ENCODE measurements around the gene GLYR1. TPM values are rescaled to one million over a fixed set of nuclear protein-coding genes. Genes with fewer than 3 reads are reported as not detected.

GLYR1 gene
- polyA plus RNA-seq, 1 donor from 2014 or later: 78.6 TPM

DNA sequence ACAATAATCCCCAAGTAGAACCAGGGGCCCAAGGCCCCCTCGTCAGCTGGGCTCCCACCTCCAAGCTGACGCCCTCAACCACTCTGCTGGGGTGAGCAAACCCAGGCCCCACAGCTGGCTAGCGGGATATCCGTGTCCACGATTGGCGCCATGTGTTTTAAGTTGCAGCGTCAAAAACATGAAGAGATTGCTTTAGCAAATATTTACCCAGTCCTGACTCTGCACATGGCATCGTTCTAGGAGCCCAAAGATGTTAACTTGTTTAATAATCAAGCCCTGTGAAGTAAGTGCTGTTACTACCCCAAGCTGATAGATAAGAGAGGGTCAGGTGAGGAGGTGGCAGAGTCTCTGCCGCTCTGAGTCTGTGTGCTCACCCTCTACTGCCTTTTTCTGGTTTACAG is 58.6 kb downstream of the GLYR1 start:
- Histone ChIP-seq H3K27me3 (ENCODE audit: insufficient read depth, low read depth, low read length) (no peaks in the 10 kb centered on the region), H3K36me3 (ENCODE audit: insufficient read depth, low read length) (no peaks in the 10 kb centered on the region), H3K4me3 (ENCODE audit: low read length) (no peak overlapping the region), H3K9ac (ENCODE audit: low read length) (no peak overlapping the region), H2AFZ (ENCODE audit: low read depth, low read length) (no peak overlapping the region), H3K27ac (ENCODE audit: low read length) (no peak overlapping the region), H3K79me2 (replicated peaks; ENCODE audit: insufficient read depth, low read length) (no peaks in the 10 kb centered on the region), H3K4me2 (ENCODE audit: low read length) (no peak overlapping the region), H3F3A (ENCODE audit: insufficient read depth, low read length, poor library complexity, severe bottlenecking) (no peaks in the 10 kb centered on the region), H3K9me2 (ENCODE audit: insufficient read depth, low read length) (no peaks in the 10 kb centered on the region), H3K9me3 (ENCODE audit: low read length) (no peaks in the 10 kb centered on the region), H4K20me1 (ENCODE audit: insufficient read depth) (no peaks in the 10 kb centered on the region)
- TF ChIP-seq EZH2 (IDR thresholded peaks at IDR 0.05; ENCODE audit: borderline replicate concordance, insufficient read depth, low read length, poor library complexity, severe bottlenecking): no peak
- TF ChIP-seq, protein P1, sequence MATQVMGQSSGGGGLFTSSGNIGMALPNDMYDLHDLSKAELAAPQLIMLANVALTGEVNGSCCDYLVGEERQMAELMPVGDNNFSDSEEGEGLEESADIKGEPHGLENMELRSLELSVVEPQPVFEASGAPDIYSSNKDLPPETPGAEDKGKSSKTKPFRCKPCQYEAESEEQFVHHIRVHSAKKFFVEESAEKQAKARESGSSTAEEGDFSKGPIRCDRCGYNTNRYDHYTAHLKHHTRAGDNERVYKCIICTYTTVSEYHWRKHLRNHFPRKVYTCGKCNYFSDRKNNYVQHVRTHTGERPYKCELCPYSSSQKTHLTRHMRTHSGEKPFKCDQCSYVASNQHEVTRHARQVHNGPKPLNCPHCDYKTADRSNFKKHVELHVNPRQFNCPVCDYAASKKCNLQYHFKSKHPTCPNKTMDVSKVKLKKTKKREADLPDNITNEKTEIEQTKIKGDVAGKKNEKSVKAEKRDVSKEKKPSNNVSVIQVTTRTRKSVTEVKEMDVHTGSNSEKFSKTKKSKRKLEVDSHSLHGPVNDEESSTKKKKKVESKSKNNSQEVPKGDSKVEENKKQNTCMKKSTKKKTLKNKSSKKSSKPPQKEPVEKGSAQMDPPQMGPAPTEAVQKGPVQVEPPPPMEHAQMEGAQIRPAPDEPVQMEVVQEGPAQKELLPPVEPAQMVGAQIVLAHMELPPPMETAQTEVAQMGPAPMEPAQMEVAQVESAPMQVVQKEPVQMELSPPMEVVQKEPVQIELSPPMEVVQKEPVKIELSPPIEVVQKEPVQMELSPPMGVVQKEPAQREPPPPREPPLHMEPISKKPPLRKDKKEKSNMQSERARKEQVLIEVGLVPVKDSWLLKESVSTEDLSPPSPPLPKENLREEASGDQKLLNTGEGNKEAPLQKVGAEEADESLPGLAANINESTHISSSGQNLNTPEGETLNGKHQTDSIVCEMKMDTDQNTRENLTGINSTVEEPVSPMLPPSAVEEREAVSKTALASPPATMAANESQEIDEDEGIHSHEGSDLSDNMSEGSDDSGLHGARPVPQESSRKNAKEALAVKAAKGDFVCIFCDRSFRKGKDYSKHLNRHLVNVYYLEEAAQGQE (IDR thresholded peaks at IDR 0.05; ENCODE audit: borderline replicate concordance): no peak
- TF ChIP-seq SMC3 (conservative IDR thresholded peaks at IDR 0.05; ENCODE audit: poor library complexity): no peak

DNA sequence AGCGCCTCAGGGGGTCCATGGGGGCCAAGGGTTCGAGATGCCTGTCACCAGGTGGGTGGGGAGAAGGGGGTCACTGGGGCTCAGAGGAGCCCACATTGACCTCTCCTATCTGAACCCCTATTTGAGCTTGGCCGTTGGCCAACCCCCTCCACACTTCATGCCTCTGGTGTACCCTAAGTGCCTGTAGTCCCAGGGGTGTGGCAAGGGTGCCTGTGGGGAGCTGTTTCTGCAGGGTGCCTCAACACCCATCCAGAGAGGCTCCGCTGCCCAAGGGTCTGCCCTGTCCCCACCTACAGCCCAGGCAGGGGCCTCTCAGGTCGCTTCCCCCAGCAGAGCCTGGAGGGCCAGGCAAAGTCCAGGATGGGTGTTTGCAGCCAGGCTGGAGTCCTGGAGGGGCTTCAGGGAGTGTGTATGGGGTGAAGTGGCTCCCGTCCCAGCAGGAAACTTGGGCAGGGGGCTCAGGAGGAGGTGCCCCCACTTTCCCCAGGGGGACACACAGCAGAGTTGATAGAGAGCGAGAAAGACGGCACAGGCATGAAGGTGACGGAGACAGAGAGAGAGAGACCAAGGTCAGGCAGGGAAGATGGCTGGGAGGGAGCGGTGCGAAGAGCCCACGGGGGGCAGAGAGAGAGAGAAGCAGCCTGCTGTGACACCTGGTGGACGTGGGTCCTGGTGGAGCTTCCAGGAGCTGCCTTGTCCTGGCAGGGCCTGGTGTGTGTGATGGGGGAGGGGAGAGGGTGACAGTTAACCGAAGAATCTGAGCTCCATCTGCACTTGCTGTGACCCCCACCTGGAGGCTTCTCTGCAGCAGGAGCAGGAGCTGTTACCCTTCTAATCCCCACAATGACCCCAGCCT is 59.2 kb downstream of the GLYR1 start, which contains the start of gene SEPTIN12:
SEPTIN12 (minus strand) TSS at position 719 of the 856 bp plus-strand sequence; CDS start at position 19, 700 bp downstream.
- no peaks in the 10 kb centered on the region for H3K27me3 ChIP-seq (ENCODE audit: insufficient read depth, low read depth, low read length)
- H2AFZ ChIP-seq (ENCODE audit: low read depth, low read length): no peak within 1 kb of the TSS
- no peak within 1 kb of the TSS for H3K9ac ChIP-seq (ENCODE audit: low read length)
- H3K27ac ChIP-seq (ENCODE audit: low read length): no peak within 1 kb of the TSS
- no peaks in the 10 kb centered on the region for H3F3A ChIP-seq (ENCODE audit: insufficient read depth, low read length, poor library complexity, severe bottlenecking)
- TF ChIP-seq EP300 (conservative IDR thresholded peaks at IDR 0.05; ENCODE audit: poor library complexity, severe bottlenecking): no peak
- TF ChIP-seq, protein P2, sequence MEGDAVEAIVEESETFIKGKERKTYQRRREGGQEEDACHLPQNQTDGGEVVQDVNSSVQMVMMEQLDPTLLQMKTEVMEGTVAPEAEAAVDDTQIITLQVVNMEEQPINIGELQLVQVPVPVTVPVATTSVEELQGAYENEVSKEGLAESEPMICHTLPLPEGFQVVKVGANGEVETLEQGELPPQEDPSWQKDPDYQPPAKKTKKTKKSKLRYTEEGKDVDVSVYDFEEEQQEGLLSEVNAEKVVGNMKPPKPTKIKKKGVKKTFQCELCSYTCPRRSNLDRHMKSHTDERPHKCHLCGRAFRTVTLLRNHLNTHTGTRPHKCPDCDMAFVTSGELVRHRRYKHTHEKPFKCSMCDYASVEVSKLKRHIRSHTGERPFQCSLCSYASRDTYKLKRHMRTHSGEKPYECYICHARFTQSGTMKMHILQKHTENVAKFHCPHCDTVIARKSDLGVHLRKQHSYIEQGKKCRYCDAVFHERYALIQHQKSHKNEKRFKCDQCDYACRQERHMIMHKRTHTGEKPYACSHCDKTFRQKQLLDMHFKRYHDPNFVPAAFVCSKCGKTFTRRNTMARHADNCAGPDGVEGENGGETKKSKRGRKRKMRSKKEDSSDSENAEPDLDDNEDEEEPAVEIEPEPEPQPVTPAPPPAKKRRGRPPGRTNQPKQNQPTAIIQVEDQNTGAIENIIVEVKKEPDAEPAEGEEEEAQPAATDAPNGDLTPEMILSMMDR (IDR thresholded peaks at IDR 0.05; ENCODE audit: poor library complexity, severe bottlenecking): no peak
- no peak for TF ChIP-seq MXI1 (conservative IDR thresholded peaks at IDR 0.05; ENCODE audit: poor library complexity, severe bottlenecking)
- no peak for TF ChIP-seq TAF1 (IDR thresholded peaks at IDR 0.05; ENCODE audit: low read depth)
- TF ChIP-seq RAD21 (conservative IDR thresholded peaks at IDR 0.05): no peak
- TF ChIP-seq, protein P1 (IDR thresholded peaks at IDR 0.05; ENCODE audit: borderline replicate concordance): no peak
- TF ChIP-seq SMC3 (conservative IDR thresholded peaks at IDR 0.05; ENCODE audit: poor library complexity): no peak
- no peak for TF ChIP-seq POLR2AphosphoS5 (IDR thresholded peaks at IDR 0.05)
- TF ChIP-seq EZH2 (IDR thresholded peaks at IDR 0.05; ENCODE audit: borderline replicate concordance, insufficient read depth, low read length, poor library complexity, severe bottlenecking): no peak
- H3K9me2 ChIP-seq (ENCODE audit: insufficient read depth, low read length): no peaks in the 10 kb centered on the region
- H3K4me3 ChIP-seq (ENCODE audit: low read length): no peak within 1 kb of the TSS
- H3K4me2 ChIP-seq (ENCODE audit: low read length): no peak within 1 kb of the TSS
- H3K79me2 ChIP-seq (replicated peaks; ENCODE audit: insufficient read depth, low read length): no peaks in the 10 kb centered on the region
- H4K20me1 ChIP-seq (ENCODE audit: insufficient read depth): no peaks in the 10 kb centered on the region
- H3K9me3 ChIP-seq (ENCODE audit: low read length): no peaks in the 10 kb centered on the region
- no peaks in the 10 kb centered on the region for H3K36me3 ChIP-seq (ENCODE audit: insufficient read depth, low read length)

Measured in neural cell (in vitro differentiated cells).